8988T (cell line): Measurements from ENCODE around the gene CNOT8.
"Not testable (repeated sequence)": the region's sequence is repeated elsewhere in the genome, so short reads cannot be mapped to it uniquely, and the experiment has no call there.

Experiments
- DNase-seq: peaks from one replicate; pipeline ENCODE4 v3.0.0; 2011

Gene CNOT8

DNA sequence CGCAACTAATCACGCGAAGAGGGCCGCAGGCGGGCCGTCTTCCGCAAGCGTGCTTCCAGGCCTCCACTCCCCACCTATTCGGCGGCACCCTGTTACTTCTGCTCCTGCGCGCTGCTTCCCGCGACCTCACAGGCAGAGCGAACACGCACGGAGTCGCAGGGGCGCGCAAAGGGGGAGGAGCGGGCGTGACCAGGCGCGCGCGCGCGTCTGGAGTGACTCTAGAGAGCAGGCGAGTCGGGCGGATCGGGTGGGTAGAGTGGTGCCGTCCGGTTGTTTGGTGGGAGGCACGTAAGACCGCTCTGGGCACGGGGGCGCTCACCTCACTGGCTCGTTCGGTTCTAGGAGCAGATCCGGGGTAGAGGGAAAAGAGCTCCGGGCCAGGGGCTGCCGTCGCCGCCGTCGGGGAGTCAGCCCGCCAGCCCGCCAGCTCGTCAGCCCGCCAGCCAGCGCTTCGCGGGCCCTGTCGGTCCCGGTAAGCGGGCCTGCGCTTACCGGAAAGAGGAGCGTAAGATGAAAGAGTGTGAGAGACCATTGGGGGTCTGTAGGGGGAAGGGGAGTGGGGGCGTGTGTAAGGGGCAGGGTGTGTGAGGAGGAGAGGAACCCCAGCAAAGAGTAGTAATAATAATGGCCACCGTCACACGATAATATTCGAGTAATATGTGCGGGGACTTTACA lies at the start of gene CNOT8:
CNOT8 (plus strand) TSS at position 331 of the 675 bp plus-strand sequence. CDS start 4,652 bp downstream, outside the sequence.
- peak; percentile 42 for DNase-seq

DNA sequence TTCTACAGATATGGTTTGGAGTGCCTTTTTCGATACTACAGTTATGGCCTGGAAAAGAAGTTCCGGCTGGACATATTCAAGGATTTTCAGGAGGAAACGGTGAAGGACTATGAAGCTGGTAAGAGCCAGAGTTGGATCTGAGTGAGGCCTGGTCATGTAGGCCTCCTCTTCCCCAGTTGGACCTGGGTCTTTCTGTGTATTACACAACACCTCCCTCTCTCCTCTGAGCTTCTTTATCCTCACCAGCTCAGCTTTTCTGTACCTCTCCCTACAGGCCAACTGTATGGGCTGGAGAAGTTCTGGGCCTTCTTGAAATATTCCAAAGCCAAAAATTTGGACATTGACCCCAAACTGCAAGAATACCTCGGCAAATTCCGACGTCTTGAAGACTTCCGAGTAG lies 47.2 kb upstream of the CNOT8 start:
- no peak for DNase-seq

DNA sequence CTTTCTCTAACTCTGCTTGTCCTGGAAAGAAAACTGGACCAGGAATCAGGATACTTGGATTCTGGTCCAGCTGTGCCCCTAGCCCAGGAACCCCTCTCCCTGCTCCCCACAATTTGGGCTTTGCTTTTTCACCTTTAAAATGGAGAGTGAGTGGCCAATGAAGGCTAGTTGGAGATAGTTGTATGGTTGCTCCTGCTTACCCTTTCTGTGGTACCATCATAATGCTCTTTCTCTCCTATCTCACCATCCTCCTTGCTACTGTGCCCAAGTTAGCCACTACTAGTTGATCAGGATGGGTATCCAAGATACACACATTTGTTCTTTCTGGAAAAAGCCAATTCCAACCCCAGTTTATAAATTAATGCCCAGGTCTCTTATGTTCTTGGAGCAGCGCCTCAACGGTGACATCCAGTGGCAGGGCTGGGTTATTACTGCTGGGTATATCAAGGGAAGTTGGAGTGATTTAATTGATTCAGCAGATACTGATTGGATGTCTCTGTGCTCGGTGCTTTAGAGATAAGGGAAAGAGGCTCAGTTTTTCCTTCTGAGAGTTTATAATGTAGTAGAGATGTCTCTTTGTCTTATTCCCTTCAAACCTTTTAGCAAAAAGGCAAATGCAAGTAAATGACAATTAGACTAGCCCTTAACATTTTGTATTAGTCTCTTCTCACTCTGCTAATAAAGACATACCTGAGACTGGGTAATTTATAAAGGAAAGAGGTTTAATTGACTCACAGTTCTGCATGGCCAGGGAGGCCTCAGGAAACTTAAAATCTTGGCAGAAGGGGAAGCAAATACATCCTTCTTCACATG lies 46.6 kb upstream of the CNOT8 start:
- DNase-seq: no peak

DNA sequence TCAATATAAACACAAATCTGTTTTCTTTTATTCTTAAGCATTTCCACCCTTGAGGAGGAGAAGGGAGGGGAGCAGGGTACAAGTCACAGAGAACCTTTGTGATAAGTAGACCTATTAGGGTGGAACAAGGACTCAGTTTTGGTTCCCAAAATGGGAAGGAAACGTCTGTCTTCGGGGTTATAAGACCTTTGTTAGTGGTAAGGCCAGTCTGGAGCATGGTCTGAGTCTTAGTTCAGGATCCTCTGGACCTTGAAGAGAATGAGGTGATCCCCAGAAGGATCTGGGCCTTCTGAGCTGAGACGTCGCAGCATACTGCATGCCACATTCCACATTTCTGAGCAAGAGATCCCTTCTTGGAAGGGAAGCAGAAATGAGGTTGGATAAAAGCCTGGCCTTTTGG lies 45.3 kb upstream of the CNOT8 start:
- no peak for DNase-seq

DNA sequence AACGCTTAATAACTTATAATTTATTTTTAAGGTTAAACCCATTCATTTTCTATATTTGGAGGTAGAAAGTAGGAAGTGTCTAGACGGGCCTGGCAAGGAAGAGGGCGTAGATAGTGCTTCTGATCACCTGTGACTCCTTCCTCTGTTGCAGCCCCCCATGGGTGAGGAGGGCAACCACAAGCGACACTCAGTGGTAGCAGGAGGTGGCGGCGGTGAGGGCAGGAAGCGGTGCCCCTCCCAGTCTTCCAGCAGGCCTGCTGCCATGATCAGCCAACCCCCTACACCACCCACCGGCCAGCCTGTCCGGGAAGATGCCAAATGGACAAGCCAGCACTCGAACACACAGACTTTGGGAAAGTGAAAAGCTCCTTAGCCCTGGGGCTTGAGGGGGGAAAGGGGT lies 44.7 kb upstream of the CNOT8 start:
- DNase-seq: no peak

DNA sequence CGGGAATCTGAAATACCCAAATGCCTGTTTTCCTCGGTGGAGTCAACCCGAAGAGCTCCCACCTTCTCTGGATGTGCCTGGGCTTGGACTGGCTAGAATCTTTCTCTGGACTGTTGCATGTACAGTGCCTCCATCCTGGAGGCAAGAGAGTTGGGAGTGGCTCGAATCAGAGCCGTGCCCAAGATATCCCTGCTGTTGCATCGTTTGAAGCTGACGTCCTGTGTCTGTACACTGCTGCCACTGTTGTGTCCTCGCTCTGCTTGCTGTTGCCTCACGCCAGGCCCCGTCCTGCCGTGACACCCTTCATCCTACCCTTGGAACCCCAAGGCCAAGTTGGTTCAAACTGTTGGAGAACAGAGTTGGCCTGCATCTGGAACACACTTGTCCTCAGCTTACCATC lies 43.4 kb upstream of the CNOT8 start:
- DNase-seq: no peak

DNA sequence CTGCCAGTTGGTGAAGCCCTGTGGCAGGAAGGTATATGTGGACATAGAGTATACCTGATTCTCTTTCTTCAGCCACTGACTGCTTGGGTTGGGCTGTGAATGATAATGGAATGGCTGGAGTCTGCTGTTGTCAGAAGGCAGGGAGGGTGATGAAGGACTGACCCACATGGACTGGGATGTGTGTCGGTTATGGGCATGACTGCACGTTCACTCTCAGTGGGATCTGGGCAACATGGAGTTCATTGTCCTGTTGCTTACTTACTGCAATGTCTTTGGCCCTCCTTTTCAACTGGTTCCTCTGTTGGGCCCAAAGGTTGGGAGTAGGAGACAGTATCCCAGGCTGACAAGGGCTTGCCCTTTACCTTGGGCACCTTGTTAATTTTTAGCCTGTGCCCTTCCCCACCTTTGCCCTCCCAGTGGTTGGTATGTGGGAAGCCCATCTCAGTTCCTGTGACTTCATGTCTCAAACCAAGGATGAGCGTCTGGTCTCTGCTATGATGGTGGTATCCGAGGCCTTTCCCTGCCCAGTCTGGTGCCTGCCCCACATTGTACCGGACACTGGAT lies 42.7 kb upstream of the CNOT8 start:
- DNase-seq: no peak

DNA sequence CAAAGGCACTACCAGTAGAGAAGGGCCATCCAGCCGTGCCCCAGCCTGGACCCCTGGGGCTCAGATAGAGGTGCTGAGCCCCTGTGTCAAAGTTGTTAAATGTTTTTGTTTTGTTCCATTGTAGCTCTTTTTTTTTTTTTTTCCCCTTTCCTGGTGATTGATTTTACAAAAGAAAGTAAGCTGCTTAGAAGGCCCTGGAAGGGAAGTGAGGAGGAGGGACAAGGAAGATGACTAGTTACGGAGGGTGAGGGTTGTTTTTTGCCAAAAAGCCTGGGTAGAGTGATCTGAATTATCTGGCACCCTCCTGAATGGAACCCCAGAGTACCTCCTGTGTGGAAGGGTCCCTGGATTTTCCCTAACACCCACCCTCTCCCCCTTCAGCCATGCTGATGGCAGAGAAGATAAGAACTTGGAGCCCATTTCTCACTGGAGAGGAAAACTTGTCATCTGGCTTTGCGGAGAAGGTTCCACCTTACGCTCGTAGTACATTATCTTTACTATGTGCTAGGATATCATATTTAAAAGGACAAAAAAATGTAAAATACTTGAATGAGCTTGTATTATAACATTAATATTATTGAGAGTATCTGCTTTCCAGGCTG lies 41.4 kb upstream of the CNOT8 start:
- no peak for DNase-seq

DNA sequence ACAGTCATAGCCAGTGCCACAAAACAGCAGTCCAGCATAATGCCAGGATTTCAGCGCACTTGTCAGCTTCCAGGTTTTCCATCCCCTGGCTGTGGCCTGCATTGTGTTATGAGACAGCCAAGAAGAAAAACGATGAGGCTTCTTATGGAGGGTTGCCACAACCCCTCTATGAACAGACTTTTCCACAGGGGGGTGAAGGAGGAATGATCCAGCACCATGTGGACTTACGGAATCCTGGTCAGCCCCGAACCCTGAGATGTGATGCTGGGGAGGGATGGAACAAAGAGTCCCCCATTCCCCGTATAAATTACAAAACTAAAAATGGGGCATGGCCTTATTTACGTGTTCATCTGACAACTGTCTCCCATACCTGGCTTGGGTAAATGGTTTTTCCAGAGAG lies 40.6 kb upstream of the CNOT8 start:
- no peak for DNase-seq

DNA sequence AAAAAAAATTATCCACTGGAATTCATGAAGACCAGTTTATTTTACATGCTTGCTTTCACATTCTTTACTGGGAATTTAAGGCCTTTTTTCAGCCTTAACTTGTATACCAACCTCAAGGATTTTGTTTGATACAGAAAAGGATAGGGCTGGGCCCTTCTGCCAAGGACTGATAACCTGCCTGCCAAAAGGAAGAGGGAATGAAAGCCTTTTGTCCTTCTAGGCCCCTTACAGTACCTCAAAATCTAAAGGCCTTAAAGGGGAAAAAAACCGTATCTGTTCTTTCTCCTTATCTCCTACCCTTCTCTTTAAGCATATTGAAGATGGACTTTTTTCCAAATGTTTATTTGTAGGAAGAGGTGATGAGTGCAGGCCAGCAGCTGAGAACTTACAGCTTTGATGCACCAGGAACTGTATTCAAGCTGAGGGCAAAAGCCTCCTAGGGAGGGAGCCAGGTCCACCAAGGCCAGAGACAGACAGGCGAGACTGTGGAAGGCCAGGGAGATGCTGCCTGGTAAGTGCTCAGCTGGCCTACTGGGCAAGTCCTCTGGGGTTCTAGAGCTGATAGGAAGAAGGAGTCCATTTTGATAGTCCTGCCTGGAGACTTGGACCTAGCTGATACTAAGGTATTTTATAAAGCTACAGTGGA lies 39.8 kb upstream of the CNOT8 start:
- no peak for DNase-seq

DNA sequence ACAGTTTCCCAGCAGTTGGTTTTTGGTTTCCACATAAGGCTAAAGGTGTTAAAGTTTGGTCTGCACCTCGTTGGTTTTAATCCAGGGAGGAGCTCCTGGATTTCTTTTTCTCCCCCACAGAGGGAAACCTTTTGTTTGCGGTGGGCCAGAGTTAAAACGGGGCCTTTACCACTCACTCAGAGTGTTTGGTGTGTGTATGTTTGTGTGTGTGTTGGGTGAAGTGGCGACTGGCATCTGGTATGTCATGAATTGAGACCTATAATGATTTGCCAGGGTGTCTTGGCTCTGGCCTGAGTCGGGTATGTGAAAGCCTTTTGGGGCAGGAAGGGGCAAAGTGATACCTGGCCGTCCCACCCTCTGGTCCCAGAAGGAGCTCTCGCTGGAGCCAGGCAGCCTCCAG lies 38.9 kb upstream of the CNOT8 start:
- no peak for DNase-seq

DNA sequence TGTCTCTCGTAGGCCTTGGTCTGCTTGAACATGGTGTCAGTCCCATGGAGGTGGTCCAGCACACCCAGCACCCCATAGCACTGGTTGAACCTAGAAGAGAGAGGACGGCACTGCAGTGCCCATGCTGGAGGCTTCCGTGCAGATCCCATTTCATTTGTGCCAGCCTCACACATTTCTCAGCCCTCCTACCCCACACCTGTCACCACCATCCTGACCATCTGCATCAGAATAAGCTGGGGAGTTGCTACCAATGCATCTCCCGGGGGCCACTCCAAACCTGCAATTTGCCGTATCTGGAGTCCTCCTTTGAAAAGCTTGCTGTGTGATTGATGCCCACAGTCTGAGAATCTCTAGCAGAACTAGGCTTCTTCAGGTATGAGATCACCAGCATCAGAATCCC lies 38.0 kb upstream of the CNOT8 start:
- DNase-seq: no peak

DNA sequence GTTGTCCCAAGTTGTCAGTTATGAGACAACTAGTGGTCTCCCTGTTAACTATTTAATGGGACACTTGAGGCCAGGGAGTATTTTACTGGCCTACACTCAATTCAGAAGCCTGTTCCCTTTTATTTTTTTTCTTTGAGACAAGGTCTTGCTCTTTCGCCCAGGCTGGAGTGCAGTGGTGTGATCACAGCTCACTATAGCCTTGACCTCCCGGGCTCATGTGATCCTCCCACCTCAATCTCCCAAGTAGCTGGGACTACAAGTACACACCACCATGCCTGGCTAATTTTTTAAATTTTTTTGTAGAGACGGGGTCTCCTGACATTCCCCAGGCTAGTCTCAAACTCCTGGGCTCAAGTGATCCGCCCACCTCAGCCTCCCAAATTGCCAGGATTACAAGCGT lies 35.5 kb upstream of the CNOT8 start:
- DNase-seq: not testable (repeated sequence)

DNA sequence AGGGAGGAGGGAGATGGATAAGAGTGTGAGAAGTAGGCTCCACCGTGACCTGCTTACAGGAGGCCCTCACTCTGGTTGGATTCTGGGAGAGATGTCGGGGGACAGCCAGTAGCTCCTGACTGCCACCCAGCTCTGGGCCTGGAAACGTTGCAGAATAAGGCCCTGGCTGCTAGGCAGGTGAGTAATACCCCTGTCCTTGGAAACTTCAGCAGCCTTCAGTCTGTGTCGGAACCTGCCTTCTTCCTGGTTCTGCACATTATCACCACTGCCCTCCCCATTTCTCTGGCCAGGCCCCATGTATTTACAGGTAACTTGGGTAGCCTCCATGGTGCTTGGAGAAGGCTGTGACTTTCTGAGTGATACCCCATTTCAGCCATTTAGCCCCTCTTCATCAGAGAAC lies 34.8 kb upstream of the CNOT8 start:
- no peak for DNase-seq

DNA sequence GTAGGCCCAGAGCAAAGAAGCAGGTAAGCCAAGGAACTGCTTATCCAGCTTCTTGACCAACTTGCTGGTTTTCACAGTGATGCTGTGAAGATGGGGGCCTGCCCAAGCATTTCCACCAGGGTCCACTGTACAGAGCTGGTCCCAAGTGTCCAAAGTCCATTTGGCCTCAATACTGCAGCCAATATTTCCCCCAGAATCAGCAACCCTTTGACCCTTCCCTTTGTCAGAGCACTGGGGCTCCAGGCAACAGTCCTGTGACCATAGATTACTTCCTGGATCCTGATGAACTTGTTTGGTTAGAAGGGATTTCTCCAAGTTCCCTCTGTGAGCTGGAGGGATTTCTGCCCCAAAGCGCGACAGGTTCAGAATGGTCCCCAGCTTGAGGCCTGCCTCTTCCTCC lies 34.4 kb upstream of the CNOT8 start:
- DNase-seq: no peak

DNA sequence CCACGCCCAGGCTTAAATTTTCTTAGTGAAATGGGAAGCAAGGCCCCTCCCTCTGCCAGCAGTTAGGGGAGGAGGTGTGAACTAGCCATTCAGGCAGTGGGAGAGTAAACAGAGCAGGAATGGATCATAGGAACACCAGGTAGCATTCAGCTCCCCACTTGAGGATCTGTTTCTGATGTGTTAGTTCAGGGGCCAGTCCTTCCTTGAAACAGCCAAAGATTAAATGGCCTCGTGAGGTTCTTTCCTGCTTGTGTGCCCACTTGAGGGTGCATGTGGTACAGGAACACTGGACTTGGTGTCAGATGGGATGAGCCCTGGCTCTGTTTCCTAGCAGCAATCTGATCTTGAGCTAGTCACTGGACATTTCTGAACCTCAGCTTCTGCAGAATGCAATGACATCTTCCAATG lies 29.2 kb upstream of the CNOT8 start:
- no peak for DNase-seq

DNA sequence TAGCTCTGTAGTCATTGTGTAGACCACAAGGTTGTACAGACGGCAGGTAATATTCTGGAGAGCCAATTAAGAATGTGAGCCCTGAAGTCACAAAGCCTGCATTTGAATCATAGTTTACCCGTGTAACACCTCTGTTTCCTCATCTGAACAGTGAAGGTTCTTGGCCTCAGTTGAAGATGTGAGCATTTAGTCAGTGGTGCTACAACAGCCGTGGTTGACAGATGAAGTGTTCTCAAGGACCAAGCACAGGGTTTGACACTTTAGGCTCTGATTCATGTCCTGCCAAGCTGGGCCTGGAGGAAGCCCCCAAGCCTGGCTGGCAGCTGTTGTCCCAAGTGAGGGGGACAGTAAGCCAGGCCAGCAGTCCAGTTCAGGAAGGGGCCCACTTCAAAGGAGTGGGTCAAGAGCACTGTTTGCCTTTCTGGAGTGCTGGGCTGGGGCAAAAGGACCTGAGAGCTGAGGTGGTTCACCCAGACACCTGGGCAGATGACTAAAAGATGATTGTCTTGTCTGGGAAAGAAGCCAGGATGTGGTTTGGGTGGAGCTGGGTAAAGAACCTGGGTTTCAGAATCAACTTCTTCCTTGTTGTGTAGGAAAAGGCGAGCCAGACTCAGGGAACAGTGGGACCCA lies 28.7 kb upstream of the CNOT8 start:
- no peak for DNase-seq

DNA sequence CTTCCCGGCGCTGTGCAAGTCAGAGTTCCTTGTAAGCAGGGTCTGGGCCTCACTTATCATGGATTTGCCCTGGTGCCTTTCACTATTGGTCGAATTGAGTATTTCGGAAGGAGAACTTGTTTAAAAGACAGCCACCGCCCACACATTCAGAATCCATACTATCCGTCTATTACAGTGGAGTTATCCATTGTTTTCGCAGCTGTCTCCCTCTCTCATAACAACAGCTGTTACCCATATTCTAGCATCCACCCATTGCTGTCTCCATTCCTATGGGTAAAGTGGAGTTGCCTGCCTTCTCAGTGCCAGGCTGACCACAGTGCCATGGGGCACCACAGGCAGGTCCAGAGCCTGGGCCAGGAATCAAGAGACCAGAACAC lies 28.2 kb upstream of the CNOT8 start:
- DNase-seq: no peak

DNA sequence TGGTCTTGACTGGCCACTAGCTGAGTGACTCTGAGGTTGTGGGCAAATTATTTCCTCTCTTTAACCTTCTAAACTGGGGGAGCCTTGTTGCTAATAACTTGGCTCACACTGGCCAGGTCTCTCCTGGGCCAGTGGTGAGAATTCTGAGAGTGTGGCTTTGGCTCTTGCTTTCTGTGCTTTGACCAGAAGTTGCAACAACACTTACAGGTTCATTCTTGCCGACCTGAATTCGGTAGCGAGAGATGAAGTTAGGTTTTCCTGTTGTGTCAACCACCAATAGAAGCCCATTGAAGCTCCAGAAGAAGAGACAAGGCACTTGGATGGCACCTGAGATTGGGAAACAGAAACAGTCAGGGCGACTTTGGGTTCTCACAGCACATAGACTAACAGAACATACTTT lies 27.8 kb upstream of the CNOT8 start:
- DNase-seq: no peak

DNA sequence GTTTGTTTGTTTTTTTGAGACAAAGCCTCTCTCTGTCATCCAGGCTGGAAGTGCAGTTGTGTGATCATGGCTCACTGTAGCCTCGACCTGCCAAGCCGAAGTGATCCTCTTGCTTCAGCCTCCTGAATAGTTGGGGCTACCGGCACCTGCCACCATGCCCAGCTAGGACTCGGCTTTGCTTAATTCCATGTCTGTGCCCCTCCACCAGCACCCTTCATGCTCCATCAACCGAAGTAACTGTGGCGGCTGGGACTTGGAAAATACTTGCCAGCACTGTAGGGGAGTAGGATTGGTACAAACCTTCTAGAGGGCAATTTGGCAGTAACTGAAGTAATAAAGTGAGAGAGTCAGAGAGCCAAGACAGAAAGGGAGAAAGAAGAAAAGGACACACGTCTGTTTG lies 27.0 kb upstream of the CNOT8 start:
- no peak for DNase-seq

DNA sequence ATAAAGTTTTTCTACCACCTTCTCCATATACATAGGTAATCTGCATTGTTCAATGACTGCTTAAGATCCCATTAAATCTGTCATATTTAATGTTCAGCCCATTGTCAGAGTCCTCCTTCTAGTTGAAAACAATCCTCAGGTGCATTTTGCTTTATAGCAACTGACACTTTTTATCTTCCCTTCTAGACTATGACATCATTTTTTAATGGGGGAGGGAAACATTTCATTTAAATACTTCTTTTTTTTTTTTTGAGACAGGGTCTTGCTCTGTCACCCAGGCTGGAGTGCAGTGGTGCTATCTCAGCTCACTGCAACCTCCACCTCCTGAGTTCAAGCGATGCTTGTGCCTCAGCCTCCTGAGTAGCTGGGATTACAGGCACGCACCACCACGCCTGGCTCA lies 25.6 kb upstream of the CNOT8 start:
- DNase-seq: not testable (repeated sequence)

DNA sequence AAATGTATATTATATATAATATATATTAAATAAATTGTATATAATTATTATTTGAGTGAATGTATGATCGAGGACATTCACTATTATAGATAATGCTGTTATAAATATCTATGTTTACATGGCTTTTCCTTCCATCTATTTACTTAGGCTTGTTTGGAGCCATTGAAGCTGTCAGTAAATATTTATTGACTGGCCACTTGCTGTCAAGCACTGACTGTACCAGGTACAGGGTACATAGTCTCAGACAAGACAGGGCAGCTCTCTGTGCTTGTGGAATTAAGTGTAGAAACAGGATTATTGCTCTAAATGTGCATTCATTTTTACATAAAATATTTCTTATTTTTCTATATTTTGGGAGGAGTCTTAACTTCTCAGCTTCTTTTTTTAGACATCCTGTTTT lies 24.4 kb upstream of the CNOT8 start:
- DNase-seq: no peak

DNA sequence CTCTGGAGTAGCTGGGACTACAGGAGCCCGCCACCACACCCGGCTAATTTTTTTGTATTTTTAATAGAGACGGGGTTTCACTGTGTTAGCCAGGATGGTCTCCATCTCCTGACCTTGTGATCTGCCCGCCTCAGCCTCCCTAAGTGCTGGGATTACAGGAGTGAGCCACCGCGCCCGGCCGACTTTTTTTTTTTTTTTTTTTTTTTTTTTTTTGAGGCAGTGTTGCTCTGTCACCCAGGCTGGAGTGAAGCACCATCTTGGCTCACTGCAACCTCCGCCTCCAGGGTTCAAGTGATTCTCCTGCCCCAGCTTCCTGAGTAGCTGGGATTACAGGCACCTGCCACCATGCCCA lies 22.8 kb upstream of the CNOT8 start:
- DNase-seq: not testable (repeated sequence)
